NCI-H1105 (cell line): ENCODE measurements around the gene GABRP.
"Not testable (repeated sequence)": the region's sequence is repeated elsewhere in the genome, so short reads cannot be mapped to it uniquely, and the experiment has no call there.

Experiments used
- DNase-seq: peaks from one replicate; lab custom pipeline; 2025; lab: John Stamatoyannopoulos, UW

Gene GABRP

DNA sequence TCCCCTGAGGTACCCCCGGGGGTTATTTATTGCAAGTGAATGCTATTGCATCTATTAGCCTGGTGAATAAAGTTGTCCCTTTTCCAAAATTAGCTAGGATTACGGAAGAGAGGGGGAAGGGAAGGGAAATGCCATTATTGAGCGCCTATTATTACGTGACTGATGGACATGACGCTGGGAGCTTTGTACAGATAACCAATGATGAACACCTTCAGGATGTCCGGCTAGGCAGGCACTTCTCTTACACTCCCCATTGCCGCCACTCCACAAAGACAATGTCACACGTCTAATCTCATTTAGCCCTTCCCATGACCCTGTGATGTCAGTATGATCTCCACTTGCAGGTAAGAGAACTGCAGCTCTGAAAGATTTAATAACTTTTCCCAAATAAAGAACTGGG is 9.4 kb downstream of the GABRP start:
- DNase-seq, result no peak

DNA sequence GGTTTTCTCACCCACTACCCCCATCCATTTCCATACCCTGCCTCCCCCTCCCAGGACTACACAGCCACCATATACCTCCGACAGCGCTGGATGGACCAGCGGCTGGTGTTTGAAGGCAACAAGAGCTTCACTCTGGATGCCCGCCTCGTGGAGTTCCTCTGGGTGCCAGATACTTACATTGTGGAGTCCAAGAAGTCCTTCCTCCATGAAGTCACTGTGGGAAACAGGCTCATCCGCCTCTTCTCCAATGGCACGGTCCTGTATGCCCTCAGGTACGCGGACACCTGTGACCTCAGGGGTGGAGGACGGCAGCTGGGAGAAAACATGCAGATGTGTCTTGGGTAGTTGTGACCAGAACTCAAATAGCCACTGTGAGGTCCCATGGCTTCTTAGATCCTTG is 11.6 kb downstream of the GABRP start:
- DNase-seq, result no peak

DNA sequence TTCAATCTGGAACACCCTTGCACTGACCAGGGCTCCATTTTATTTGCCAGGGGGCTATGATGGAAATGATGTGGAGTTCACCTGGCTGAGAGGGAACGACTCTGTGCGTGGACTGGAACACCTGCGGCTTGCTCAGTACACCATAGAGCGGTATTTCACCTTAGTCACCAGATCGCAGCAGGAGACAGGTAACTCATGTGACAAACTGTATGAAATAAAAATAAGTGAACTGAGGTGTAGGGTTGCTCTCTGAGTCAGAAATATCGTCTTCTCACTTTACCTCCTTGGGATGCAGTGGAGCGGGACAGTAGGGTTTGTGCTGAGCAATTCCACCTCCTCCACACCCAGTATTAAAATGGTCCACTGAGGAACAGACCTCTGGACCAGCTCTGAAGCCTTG is 22.1 kb downstream of the GABRP start:
- no peak for DNase-seq

DNA sequence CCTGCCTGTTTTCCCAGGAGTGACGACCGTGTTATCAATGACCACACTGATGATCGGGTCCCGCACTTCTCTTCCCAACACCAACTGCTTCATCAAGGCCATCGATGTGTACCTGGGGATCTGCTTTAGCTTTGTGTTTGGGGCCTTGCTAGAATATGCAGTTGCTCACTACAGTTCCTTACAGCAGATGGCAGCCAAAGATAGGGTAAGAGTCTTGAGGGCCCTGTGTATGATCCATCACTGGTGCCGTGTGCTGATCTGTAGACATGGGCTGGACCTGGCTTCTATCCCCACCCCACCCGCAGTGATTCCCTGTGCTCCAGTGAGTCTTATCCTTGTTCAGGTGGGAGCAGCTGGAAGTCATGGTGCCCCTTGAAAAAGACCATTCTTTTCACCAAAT is 26.0 kb downstream of the GABRP start:
- DNase-seq, result peak; percentile 33

DNA sequence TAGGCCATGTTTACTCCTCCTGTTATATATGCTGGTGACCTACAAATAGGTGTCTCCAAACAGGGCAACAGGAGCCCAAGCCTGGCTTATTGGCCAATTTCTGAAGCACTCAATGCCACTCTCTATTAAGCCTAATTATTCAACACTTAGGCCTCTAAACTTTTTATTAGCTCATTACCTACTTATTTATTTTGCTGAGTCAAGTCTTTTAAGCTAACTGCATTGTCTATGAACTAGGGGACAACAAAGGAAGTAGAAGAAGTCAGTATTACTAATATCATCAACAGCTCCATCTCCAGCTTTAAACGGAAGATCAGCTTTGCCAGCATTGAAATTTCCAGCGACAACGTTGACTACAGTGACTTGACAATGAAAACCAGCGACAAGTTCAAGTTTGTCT is 28.2 kb downstream of the GABRP start:
- DNase-seq, result no peak

DNA sequence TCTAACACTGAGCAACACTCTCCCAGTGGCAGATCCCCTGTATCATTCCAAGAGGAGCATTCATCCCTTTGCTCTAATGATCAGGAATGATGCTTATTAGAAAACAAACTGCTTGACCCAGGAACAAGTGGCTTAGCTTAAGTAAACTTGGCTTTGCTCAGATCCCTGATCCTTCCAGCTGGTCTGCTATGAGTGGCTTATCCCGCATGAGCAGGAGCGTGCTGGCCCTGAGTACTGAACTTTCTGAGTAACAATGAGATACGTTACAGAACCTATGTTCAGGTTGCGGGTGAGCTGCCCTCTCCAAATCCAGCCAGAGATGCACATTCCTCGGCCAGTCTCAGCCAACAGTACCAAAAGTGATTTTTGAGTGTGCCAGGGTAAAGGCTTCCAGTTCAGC is 29.7 kb downstream of the GABRP start:
- no peak for DNase-seq

DNA sequence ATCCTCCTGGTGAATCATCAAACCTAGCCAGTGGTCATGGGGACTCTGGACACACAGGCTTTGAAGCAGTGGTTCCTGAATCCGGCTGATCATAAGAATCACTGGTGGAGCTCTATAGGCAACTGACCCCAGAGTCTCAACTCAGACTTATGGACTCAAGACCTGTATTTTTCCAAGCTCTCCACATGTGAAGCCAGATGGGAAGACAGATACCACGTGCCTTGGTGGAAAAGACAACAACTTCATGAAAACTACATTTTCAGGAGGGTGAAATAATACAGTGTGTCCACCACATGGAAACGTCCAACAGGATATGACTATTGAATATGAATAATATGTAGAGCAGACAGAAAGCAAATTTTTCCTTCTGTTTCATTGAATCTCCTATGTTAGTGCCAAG is 33.7 kb downstream of the GABRP start:
- DNase-seq, result no peak

DNA sequence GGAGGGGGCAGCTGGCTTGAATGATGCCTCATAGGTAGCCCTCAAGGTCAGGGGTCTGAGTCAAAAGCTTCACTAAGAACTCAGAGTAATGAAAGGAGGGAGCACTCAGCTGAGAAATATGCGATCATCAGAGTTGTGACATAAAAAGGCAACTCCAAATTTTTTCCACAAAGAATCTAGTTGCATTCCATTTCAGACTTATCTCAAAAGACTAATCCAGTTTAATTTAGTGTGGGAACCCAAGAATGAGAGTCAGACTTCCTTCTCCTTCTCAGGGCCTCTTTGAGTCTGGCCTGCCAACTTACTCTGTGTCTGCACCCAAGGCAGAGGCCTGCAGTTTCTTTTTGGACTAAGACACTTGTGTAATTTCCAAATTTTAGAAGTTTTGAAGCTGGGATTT is 34.7 kb downstream of the GABRP start:
- DNase-seq, result no peak

DNA sequence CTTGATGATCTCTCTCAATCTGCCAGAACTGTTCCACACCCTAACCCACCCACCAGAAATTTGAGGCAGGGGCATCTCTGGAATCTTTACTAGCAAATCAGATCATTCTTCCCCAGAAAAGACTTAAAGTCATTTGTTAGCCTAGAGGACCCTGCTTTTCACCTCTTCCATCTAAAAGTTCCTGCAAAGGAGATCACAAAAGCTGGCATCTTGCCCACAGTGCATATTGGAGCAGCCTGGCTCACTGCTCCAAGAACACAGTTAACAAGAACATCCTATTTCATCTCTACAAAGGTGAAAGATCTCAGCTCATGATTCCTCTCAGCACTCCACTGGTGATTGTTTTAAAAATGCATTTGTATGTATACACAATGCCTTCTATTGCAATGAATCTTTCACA is 36.3 kb downstream of the GABRP start:
- DNase-seq, result no peak

DNA sequence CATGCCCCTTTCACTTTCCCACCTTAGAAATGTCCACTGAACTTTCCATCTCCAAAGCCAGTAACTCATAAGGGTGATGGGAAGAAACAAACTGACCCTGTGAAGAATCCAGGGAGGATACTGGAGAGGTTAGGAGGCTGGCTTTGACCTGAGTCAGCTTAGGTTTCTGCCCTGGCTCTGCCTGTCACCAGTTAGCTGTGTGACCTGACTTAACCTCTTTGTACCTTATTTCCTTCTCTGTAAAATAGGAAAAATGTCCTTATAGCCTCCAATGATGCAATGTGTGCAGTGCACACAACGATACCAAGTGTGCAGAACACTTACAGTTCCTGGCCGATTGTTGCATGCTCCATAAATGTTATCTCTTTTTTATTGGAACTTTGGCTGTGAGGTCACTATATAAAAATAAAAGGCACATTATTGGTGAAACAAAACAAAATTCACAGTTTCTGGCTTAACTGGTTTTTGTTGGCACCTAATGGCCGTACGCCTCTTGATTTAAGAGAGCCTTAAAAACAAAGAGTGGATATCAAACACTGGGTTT is 37.8 kb downstream of the GABRP start:
- no peak for DNase-seq

DNA sequence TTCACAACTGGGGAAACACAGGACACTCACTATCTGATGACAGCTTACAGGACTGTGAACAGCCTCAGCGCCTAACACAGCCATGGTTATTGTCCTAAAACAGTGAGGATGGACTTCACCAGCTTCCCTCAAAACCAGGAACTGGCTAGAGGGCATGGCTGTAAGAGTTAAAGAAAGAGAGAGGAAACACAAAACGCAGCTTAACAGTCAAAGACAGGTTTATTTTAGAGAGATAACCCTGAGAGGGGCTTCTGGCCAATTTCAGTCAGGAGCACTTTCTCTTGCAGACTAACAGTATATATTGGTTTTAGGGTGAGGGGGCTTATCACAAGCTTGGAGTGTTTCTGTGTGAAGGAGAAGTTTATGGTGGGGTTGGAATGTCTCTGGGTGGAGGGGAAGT is 42.6 kb downstream of the GABRP start:
- DNase-seq, result no peak

DNA sequence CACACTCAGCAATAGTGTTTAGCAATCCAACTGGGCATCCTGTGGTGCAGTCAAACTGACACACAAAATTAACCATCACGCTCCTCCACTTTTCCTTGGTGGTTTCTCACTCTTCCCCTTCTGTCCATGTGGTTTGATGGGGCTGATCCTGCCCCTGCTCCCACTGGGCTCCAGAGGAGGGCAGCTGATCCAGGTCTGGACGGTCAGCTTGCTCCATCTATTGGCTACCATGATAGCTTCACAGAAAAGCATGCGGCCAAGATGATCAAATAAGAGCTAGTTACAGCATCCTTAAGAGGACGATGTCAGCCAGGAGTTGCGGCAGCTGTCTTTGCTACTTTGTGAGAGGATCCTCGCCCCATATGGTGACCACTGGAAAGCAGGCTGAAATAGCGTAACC is 48.7 kb downstream of the GABRP start:
- no peak for DNase-seq

DNA sequence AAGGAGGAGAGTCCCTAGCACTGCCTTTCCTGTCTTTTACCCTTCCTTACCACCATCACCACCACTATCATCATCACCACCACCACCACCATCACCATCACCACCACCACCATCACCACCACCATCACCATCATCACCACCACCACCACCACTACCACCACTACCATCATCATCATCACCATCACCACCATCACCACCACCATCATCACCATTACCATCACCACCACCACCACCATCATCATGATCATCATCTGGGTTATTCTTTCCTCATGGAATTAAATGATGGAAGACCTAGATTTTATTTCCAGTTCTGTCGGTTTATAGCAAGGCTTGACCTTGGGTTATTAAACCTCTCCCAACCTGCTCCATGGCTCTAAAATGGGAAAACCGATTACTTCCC is 50.5 kb downstream of the GABRP start:
- not testable (repeated sequence) for DNase-seq

DNA sequence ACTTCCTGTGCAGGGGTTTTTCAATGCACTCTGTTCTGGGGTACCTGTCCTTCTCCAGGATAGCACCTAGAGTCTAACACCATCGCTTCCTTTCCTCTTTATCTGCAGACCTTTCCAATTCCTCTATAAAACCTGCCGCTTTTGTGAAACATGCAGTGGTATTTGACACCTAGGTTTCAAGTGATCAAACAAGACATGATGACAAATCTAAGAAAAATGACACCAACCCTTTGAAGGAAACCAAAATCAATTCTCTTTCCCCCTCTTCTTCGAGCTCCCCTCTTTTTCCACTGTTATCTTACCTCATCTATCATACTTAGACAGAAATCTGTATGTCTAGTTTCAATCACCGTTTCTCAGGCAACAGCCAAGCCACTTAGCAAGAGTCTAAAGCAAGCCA is 52.7 kb downstream of the GABRP start:
- no peak for DNase-seq

DNA sequence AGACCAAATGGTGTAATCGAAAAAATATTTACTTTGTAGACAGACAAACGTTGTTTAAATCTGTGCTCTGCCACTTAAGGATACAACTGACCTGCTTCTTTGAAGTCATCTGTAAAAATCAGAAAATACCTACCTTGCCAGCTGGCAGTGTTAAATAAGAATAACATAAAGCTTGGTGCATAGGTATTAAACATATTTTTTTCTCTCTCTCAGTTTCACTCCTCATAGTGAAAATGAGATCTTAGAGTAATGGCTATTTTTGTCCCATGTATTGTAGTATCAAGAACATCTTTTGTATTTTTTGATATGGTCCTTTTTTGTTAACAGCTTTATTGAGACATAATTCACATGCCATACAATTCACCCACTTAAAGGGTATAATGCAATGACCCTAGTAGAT is 60.3 kb downstream of the GABRP start:
- no peak for DNase-seq

DNA sequence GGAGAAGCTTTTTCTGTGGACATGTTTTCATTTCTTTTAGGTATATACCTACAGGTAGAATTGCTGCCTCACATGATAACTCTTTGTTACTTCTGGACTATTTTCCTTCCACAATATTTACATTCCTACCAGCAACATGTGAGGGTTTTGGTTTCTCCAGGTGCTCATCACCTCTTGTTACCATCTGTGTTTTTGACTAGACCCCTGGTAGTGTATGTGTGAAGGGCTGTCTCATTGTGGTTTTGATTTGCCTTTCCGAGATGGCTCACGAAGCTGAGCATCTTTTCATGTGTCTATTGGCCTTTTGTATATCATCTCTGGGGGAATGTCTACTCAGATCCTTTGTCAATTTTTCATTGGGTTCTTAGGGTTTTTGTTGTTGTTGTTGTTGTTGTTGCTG is 61.1 kb downstream of the GABRP start:
- DNase-seq, result no peak

DNA sequence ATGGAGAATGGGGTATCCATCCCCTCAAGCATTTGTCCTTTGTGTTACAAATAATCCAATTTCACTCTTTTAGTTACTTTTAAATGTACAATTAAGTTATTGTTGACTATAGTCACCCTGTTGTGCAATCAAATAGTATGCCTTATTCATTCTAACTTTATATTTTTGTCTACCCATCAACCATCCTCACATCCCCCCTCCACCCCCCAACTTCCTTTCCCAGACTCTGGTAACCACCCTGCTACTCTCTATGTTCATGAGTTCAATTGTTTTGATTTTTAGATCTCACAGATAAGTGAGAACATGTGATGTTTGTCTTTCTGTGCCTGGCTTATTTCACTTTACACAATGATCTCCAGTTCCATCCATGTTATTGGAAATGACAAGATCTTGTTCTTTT is 62.9 kb downstream of the GABRP start:
- no peak for DNase-seq

DNA sequence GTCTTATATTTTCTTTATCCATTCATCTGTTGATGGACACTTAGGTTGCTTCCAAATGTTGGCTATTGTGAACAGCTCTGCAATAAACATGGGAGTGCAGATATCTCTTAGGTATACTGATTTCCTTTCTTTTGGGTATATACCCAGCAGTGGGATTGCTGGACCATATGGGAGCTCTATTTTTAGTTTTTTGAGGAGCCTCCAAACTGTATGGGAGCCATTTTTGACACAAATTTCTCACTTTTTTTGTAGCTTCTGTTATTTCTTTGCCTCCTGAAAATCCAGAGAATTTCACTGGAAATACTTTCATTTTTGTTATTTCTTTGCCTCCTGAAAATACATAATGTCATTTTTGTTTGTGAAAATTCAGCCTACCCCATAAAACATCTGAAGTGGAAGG is 63.3 kb downstream of the GABRP start:
- DNase-seq, result no peak

DNA sequence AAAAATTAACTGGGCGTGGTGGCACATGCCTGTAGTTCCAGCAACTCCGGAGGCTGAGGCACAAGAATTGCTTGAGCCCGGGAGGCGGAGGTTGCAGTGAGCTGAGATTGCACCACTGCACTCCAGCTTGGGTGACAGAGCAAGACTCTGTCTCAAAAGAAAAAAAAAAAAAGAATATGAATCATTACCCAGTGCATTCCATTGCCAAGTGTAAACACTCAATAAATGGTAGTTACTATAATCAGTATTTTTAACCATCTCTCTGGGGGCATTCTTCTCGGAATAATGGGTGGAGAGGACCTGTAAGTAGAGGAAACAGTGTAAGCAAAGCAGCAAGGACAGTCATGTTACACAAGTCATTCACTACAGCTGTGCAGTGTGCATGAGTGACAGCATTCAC is 64.5 kb downstream of the GABRP start:
- no peak for DNase-seq

DNA sequence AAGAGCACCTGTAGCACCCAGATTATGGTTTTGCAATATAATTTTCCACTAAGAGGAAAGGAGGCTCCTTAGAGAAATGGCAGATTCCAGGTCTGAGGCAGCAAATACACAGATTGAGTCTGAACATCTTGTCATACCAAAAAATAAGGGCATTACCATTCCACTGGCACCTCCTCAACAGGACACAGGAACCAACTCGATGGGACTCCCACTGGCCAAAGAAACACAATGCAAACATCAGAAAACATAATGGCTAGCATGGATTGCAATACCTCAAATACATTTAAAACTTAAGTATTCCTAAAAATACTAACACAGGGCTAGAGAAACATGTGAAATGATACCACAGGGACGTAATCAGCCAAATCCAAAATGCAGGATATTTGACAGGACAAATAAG is 65.8 kb downstream of the GABRP start:
- no peak for DNase-seq

DNA sequence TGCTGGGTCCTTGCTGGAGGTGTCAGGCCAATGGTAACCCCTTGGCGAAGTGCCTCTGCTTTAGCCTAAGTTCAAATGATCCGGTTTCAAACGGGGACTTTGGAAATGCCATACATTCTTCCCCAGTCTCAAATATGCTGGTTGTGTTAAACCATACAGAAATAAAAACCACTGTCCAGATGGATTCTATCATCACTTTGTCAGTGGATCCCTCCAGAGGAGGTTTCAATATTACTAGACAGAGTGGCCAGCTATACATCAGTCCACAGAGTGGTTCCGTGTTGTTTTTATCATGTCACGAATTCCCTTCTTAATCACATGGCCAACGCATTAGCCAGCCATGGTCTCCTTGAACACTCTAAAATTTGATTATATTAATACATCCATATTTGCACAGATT is 71.0 kb downstream of the GABRP start:
- DNase-seq, result no peak

DNA sequence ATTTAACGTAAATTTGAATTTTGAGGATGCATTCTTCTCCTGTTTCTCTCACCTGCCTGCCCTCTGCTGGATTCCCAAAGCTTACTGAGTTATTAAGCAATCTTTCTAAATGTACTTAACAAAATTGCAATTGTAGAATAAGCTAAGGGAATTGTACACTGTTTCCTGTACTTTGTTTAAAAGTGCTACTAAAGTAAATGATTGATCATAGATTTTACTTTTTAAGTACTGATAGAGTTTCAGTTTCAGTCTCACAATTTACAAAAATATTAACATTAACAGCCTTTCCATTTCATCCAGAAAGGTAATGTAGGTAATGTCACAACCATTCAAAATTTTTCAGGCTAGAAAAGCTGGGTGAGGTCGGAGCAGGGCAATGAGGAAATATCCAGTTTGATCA is 73.5 kb downstream of the GABRP start:
- DNase-seq, result no peak

DNA sequence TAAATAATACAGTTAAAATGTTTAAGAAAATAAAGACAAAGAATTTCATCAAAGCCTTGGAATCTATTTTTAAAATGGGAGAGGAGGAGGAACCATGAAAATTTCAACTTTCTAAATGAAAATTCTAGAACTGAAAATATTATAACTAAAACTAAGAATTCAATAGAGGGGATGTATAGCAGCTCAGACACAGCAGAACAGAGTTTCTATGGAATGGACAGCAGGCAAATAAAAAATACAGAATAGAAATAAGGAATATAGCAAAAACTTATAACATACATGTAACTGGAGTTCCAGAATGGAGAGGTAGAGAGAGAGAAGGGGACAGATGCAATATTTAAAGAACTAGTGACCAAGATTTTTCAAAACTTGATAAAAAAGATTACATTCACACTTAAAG is 76.9 kb downstream of the GABRP start:
- no peak for DNase-seq

DNA sequence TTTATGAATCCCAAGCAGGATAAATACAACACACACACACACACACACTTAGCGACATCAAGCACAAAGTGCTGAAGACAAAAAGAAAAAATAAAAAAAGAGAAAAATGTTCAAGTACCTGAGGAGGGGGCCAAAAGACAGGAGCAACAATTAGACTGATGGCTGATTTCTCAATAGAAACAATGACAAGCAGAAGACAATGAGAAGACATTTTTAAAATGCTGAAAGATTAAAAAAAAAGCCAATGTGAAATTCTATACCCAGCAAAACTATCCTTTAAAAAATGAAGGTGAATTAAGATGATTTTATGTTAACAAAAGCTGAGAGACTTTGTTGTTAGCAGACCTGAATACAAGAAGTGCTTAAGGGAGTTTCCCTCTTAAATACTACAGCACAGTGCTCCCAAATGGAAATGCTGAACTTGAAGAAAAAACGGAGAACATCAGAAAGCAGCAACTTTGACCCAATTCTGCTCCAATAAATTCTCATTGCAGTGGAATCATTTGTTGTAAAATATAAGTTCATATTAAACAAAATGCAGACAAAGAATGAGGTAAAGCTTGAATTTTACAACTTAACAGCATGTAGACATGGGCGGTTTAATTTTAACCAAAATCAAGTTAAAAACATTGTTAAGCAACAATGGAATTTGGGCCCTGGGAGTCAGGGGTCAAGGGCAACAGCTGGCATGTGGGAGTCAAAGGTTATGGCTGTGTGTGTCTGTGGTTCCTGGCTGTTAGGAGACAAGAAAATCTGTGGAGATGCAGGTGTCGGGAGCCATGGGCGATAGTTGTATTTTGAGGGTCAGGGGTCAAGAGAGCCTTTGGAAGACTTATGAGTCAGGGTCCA is 77.5 kb downstream of the GABRP start:
- no peak for DNase-seq

DNA sequence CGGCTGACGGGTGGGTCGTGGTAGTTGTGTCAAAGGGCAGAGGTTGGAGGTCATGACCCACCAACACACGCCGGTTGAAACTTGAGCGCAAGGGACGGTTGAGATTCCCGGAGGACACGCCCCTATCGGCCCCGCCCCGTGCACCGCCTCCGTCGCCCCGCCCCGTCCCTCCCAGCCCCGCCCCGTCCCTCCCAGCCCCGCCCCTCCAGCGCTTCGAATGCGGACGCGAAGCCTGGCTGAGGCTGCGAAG is 78.1 kb downstream of the GABRP start:
- no peak for DNase-seq
